ENCODE data around the gene CCDC88C.

CCDC88C gene

DNA sequence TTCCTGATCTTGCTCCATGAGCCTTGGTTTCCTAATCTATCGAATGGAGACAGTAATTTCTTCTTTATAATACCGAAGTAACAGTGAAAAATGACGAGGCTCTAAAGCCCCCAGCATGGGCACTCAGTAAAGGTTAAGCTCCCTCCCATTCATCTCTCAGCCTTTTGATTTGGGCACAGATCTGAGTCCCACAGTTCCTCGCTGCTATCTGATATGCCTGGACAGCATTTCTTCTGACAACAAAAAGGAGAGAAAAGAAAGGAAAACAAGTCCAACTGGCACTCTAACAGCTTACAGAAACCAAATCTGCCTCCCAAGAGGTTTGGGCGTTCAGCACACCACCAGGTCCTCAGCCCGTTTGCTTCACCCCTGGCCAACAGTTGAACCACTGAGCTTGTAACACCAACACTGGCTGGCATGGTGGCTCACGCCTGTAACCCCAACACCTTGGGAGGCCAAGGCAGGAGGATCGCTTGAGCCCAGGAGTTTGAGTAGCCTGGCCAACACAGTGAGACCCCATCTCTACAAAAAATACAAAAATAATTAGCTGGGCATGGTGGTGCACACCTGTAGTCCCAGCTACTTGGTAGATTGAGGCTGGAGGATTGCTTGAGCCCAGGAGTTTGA is 19.5 kb downstream of the CCDC88C start:
- DNase-seq, result no peak

DNA sequence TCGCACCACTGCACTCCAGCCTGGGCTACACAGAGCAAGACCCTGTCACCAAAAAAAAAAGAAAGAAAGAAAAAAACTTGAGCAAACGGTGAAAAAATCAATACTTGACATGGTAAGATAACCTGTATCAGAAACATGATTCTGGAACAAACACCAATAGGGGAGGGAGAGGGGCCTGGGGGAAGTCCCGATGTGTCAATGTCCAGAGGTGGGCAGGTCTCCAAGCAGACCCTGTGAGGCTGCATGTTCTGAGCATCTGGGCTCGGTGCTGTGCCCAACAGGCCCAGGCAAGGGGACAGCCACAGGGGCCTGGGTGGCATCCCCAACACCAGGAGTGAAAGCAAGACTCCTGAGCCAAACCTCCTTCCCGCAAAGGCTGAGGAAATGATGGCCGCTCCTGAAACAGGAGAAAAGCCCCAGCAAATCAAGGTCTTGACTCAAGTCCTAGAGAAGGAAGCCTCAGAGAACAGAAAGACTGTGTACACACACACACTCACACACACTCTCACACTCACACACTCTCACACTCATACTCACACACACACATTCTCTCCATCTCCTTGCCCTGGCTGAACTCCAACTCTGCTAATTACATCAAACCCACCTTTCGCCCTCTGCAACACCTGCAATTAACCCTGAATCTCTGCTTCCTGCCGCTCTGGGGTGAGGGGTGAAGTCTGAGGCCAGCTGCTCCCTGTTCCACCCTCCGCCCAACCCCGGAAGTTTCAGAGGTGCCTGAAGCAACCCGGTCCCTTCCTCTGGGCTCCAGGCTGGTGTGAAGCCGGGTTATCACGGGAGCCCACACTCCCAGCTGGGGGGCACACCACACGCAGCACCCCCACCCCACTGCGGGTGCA is 20.4 kb downstream of the CCDC88C start:
- no peak for DNase-seq

DNA sequence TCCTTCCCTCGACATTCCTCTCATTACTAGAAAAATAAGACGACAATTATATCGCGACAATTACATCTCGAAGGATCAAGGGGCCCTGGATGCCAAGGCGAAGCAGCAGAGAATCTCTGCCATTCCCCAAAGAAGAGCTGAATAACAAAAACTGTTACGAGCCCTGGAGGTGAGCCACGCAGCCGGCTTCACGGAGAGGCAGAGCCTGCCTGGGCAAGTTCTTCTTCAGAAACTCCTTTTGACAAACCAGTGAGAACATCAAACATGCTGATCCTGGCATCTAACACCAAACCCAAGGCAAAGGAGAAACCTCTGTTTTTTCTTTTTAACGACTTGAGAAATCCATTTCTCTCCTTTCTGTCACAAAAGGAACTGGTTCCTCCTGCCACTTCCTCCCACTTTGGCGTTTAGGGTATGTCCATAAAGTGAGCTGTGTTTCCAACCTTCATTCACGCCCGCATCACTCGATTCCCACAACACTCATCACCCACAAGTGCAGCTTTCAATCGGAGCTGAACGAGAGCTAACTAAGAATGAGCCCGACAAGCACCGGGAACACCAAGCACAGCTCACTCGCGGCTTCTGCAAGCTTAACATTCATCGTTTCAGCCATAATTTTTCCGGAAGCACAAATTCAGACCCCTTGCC is 21.5 kb downstream of the CCDC88C start:
- DNase-seq, result no peak

DNA sequence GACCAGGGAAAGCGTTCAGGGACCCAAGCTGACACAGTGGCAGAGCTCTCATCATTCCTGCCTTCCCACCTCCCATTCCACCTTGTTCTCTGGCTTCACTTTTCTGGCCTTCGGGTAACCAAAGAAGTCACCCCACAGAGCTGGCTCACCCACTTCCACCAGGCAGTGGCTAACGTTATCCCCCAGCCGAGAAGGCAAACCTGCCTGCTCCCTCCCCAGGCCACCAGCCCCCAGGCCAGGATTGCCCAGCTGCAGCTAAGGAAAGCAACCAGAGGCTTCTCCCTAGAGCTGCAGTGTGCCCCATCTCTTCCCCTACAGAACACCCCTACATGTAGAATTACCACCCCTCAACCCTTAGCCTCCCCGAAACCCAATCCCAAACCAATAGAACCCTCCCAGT is 22.2 kb downstream of the CCDC88C start:
- DNase-seq, result no peak

DNA sequence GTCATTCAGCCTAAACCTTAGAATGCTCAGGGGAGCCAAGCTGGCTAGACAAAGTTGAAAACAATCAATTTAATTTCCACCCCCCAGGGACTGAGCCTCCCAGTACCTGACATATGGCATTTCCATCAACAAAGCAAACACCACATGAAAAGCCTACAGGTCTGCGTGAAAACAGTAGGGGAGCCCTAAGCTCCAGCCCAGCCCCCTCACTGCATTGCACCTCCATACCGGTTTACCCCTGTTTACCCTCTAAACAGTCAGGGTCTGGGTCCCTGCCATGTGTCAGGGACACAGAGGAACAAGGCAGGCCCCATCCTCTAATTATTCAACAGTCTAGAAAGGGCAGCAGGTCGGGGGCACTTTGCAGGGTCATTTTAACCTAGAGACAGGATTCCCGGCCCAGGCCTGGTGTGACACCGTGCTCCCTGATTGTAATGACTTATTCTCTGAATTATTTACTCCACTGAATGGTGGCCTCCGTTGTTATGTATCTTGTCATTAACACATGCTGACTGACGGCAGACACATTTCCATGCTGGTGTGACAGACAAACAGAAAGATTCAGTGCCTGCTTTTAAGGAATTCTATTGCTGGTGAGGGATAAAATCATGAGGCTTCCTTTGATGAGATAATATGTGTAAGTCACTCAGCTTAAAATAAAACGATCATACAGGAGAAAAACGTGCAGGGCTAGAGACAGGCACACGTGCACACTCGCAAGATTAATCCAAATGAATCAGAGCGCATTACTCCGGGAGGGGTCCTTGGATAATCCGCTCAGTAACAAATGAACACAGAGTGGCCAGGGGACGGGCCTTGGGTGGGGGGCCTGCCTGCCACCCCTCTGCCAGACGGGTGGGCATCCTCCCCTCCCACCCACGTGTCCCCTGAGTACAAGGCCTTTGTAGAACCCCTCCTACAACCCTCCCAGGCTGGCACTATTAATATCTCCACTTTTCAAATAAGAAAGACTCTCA is 23.2 kb downstream of the CCDC88C start:
- DNase-seq, result no peak

DNA sequence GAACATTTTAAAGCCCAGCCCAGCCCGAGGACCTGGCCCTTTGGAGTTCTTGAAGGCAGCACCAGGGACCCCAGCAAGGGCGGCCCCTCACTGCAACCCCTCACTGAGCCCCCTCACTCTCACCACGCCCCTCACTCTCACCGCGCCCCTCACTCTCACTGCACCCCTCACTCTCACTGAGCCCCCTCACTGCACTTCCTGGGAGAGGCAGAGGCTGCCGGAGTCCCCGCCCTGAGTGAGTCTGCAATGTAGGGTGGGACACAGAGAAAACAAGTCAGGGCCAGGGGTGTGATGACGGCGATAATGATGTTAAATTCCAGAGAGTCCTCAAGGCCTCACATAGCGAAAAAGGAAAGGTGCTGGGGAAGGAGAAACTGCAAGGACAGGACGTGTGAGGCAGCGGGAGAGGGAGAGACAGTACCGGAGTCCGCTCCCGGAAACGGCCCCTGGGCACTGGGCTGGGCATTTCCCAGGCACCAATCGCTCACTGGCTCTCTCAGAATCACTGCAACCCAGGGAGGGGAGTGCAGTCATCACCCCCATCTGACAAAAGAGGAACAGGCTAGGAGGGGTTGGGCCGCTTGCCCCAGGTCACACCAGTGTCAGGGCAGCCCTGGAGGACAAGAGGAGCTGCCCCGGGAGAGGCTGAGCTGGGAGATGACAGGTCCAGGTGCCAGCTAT is 24.9 kb downstream of the CCDC88C start:
- no peak for DNase-seq

DNA sequence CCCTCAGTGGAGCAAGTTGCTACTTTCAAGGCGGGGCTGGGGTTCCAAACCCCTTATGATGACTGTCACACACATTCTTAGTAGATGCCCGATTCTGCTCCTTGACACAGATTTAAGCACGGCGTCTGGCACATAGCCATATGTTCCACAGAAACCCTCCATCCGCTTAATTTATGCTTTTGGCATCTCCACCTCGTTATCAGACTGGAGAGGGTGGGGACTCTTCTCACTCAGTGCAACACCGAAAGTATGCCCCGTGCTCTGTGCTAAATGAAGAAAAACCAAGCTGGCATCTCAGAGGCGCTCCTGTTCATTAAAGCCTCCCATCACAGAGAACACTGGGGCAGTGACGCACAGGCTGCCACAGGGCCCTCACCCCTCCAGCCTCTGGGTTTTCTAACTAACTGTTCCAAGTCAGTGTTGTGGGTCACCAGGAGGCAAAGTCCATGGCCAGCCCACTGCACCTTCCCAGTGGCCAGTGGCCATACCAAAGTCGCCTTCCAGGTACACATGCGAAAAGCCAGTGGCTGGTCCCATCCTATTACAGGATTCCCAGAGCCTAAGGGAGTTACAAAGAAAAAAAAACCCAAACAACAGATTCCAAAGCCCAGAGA is 27.3 kb downstream of the CCDC88C start:
- DNase-seq, result no peak

DNA sequence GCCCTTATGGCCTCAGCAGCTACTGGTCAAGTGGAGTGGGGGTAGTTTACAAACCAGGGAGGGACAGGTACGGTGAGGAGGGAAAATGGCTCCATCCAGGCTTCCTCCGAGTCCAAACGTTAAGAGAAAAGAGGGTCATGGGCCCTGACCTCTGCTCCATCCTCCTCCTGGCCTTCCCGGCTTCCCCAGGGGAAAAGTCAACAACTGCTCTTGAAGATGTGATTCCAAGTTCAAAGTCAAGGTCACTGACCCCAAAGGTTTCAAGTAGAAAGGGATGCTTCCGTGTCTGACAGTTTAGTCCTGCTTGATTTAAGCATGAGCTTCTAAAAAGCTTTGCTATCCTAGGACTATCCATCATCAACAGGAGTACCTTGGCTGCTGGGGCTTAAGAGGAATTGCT is 28.5 kb downstream of the CCDC88C start:
- DNase-seq, result no peak

DNA sequence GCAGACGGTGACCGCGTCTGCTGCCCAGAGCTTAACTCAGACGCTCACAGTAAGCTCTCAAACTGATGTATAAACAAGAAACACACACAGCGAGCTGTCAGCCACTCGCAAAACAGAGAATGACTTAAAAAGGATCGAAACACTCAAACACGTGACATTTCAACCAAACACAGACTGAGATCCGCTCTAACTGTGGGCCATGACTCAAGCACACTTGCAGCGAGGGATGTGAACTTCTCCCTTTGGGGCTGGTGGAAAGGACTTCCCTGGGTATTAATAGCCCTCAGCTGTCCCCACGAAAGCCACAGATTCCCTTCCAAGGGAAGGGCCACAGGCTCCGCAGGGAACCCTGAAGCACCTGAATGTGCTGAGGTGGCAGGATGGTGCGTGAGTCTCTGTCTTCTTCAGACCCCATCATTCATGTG is 29.1 kb downstream of the CCDC88C start:
- DNase-seq, result peak; percentile 21

DNA sequence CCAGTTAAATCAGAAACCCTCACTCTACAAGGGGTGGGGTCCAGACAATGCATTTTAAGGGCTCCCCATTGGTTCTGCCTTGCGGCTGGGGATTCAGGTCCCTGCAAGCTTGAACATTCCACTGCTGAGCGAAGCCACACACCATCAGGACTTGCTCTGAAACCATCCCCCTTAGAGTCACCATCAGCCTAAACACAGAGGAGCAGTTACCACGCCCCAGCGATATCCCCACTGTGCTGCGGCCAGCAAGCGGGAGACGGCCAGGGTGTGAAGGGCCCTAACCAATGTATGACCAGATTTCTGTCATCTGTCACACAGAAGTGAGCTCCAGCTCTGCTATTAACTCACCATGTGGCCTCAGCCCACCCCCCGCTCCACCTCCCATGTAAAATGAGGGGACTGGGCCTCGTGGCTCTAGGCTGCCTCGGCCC is 29.7 kb downstream of the CCDC88C start:
- no peak for DNase-seq

DNA sequence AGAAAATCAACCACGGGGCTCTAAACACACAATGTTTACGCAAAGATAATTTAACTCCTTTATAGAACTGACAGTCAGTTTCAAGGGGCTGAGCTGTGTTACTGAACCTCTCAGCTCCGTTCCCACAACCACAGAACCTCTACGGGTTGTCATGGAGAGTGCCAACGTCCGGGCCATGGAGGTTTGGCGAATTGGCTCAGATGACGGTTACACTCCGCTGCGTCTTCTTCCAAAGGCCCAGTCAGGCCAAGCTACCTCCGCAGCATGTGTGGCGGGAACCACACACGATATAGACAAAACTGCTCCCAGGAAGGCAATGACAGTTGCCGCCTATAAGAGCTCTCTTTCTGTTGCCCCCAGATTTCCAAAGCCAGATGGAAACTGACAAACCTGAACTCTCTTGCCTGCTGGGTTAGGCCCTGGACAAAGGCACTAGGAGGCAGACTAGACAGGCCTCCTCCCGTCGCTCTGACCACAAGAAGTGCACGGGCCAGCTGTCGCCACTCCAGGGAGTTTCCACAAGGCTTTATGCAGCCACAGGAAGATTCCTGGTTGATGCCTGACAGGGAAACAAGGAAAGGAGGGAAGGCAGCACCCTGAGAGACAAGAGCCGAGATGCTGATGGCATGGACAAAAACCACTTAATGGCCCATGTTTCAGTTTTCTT is 30.3 kb downstream of the CCDC88C start:
- DNase-seq, result no peak

DNA sequence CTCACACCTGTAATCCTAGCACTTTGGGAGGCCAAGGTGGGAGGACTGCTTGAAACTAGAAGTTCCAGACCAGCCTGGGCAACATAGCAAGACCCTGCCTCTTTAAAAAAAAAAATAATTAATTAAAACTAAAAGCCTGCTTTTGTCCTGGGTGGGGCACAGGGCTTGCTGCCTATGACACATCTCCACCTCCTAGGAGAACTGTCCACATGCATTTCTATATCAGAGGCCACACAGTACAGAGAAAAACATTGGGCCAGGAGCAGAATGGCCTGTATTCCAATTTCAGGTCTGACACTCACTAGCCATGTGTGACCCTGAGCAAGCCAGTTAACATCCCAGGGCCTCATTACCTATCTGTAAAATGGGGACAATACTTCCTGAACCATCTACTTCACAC is 31.9 kb downstream of the CCDC88C start:
- no peak for DNase-seq

DNA sequence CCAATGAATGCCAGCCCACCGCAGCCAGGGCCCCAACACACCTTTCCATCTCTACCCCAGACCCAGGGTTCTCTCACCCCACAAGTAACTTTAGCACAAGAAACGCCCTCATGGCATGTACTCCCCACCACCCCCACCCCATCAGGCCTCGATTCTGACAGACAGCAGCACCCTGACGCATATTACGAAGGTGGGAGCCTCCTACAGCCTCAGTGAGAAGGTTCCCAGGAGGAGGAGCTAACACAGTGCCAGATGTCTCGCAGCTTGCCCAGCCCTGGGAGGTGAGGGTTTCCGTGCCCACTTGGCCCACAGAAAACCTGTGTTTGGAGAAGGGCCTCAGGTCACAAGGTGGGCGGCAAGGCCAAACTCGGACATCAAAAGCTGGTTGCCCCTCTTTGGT is 32.4 kb downstream of the CCDC88C start:
- DNase-seq, result no peak

DNA sequence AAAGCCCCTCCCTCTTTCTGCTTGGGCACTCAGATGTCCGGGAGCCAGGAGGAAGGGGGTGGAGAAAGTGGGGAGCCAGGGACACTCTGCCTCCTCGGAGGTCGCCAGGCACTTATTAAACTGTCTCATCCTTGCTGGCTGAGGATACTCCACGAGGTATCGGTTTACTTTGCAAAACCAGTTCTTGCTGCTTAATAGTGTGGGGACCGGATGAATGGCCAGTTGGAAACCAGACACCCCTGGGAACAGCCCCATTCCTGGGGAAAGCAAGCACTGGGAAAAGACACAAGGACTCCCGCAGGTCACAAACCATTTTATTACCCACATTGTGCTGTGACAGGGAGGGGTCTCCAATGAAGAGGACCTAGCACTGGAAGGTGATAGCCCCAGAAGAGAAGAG is 34.2 kb downstream of the CCDC88C start:
- no peak for DNase-seq

DNA sequence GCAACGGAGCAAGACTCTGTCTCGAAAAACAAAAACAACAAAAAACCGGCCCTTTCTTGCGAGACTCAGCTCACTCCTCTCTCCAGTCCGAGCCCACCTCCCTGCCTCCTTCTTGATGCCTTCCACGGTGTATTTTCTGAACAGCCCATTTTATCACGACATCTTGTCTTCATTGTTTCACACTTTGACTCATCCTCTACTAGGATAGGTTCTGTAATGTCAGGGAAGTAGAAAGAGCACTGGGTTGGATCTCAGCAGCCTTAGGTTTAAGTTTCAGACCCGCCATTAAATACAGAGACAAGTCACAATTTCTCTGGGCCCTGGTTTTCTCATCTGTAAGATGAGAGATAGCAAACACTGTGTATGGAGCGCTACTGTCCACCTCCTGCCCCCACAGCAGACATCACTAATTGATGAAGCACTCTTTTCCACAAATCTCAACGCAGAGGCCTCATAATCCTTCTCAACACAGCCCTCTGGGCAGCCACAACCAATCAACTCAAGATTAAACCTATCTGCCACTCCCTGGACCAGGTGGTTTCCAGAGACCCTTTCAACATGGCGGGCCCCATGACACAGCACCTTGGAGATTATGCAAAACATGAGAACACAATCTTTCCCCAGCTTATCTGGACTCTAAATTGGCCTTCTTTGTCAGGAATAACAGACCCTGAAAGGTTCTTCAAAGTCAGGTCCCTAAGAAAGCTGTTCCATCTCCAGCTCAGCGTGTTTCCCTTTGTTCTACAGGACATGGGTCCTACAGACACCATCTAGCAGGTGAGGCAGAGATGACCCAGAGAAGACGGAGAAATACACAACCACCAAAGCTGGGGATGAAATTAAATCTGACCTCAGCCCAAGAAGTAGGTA is 35.6 kb downstream of the CCDC88C start:
- no peak for DNase-seq

DNA sequence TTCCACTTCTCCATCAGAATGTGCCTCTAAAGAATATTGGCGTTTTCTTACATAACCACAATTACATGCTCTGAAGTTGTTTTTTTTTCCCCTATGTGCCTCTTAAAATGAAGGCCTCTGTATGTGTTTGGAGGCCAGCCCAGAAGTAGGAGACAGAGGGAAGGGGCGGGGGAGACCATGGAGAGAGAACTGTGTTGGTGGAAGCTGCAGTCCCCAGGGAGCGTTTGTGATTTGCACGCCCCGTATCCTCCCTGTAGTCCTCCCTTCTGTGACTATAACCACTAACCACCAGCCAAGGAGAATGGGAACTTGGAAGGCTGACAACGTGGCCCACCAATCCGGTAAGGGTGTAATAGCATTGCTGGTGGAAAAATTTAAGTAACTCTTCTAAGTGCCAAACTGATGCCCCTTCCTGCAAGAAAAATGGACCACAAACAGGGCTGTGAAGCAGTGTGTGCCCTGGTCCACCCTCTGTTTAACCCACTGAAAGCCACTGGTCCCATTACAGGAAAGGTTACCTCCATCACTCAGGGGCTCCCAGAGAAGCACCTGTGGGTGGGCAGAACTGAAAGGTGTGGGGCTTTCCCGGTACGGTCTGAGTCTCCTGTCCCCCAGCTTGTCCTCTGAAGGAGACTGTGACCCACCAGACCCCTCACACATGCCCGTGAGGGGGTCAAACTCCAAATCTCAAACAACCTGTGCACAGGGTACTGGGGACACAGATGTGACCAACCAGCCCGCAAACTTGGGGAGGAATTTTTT is 36.8 kb downstream of the CCDC88C start:
- no peak for DNase-seq

DNA sequence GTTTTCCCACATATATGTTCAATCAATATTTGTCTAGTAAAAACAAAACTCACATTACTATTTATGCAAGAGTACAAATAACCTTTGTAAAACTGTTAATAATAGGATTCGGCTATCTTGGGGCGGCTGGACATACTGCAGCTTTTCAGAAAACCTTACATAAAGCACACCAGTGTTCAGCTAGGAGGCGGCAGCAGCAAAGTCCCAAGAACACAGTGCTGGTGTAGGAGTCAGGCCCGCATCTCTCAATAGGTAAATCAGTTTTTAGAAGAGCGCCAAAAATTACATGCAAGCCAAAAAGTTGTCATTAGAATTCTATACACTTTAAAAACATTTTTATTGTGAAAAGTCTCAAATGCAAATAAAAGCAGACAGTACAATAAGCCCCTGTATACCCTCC is 37.5 kb downstream of the CCDC88C start:
- no peak for DNase-seq

DNA sequence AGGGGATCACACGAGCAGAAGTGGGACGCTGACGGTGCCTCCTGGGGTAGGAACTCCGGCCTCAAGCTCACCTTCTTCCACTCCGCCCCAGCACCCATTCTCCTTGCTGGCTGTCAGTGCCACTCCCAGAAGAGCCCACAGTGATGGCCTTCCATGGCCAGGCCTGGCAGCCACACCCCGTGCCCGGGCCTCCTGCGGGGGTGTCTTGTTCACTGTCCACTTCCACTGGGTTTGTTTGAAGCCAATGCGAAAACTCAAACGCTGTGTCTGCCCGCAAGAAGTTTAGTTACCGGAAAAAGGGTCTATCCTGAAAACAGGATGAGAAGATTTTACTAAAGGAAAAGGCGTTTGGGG is 38.1 kb downstream of the CCDC88C start:
- DNase-seq, result no peak

DNA sequence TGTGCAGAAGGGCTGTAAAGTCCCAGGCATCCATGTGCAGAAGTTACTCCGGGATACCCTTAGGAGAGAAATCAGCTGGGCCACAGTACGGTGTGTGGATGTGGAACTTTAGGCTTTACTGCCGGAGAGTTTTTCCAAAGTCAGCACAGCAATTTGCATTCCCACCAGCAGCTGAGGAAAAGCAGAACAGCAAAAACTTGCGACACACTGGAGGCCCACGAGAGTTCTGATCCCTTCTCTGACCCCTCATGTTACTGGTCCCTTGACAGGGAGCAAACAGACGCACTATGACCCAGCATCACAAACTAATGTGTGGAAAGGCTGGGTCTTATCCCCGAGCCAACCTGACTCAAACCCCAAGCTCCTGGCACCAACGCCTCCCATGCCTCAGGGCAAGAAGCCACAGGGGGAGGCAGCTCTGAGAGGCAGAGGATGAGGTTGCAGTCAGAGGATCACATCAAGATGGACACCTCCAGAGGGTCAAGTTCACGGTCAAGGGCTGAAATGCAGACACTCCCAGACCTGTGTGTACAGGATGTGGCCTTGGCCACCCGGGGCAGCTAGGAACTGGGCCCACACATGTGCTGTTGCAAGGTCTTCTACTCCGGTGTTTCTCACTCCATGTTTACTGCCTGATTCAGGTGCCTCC is 38.6 kb downstream of the CCDC88C start:
- DNase-seq, result no peak

Measured in HCEC 1CT (cell line).